Lower lobe of right lung (tissue), 2 donors: ENCODE measurements around the gene PGC. TPM values are rescaled to one million over a fixed set of nuclear protein-coding genes. Genes with fewer than 3 reads are reported as not detected.

Source experiments
- ATAC-seq, 2 donors: fragments of 200-7000 bp; cut with Tn5 transposase; one replicate each; pipeline ENCODE4 v1.9.1; 2020 to 2022; ENCODE audit warnings: mild to moderate bottlenecking in 2 of 2, moderate library complexity in 2 of 2
- DNase-seq: peaks from one replicate; pipeline ENCODE4 v3.0.0-alpha.2; 2020
- H3K27ac ChIP-seq: fragments of 200-600 bp; one replicate; pipeline ENCODE4 v1.8.0; 2022
- H3K27me3 ChIP-seq: fragments of 200-600 bp; one replicate; pipeline ENCODE4 v1.8.0; 2022; ENCODE audit warnings: low read depth
- H3K36me3 ChIP-seq: fragments of 200-600 bp; one replicate; pipeline ENCODE4 v1.8.0; 2022; ENCODE audit warnings: mild to moderate bottlenecking
- H3K4me1 ChIP-seq: fragments of 200-600 bp; one replicate; pipeline ENCODE4 v1.8.0; 2022
- H3K4me3 ChIP-seq: fragments of 200-600 bp; one replicate; pipeline ENCODE4 v1.8.0; 2022; ENCODE audit warnings: mild to moderate bottlenecking
- H3K9me3 ChIP-seq: fragments of 200-600 bp; one replicate; pipeline ENCODE4 v1.8.0; 2022
- CTCF ChIP-seq: fragments of 200-600 bp; IDR thresholded peaks from one replicate; pipeline ENCODE4 v1.8.0; 2022; ENCODE audit warnings: antibody characterized with exemption, mild to moderate bottlenecking
- intact Hi-C: fragments of 100-400 bp; cut with DNase I; formaldehyde crosslinking; loops from one replicate; pipeline ENCODE4 v1.11.0; 2022
- total RNA-seq: library from RNA; stranded (reverse); fragmentation: NEBNext Ultra II Directional; extraction: Animal tissue kit (Norgen Biotek cat#: 25700); gene quantifications from one replicate; pipeline ENCODE4 v1.2.1, GENCODE V29; 2021
- donor health status: DM: no; HTN: yes; CAD: no; lungs with severe emphysema.

The PGC gene
- total RNA-seq, 1 donor from 2014 or later: 947 TPM

GRCh38 chr6:41726876-41727275 is 20.3 kb downstream of the PGC start:
- intact Hi-C loops: no loop called here
- H3K9me3 ChIP-seq: no peaks in the 10 kb centered on the region
- peak overlapping the region; percentile 4 for H3K27ac ChIP-seq
- no peak overlapping the region for H3K4me3 ChIP-seq
- H3K36me3 ChIP-seq: no peaks in the 10 kb centered on the region
- peaks cover 65% of the 10 kb centered on the region for H3K4me1 ChIP-seq
- H3K27me3 ChIP-seq: no peaks in the 10 kb centered on the region
- ATAC-seq (no peak), DNase-seq (peak; percentile 46)
- TF ChIP-seq CTCF: no peak

GRCh38 chr6:41724586-41725501 is 22.4 kb downstream of the PGC start:
- ATAC-seq: no peak
- H3K36me3 ChIP-seq: no peaks in the 10 kb centered on the region
- H3K27me3 ChIP-seq: no peaks in the 10 kb centered on the region
- DNase-seq: no peak
- intact Hi-C loops: no loop called here
- H3K4me3 ChIP-seq: no peak overlapping the region
- H3K4me1 ChIP-seq: peaks cover 58% of the 10 kb centered on the region
- no peaks in the 10 kb centered on the region for H3K9me3 ChIP-seq
- no peak for TF ChIP-seq CTCF
- H3K27ac ChIP-seq: peak overlapping the region; percentile 80

GRCh38 chr6:41724228-41724580 is 23.0 kb downstream of the PGC start:
- Histone ChIP-seq H3K9me3 (no peaks in the 10 kb centered on the region), H3K4me3 (no peak overlapping the region), H3K27me3 (no peaks in the 10 kb centered on the region), H3K36me3 (no peaks in the 10 kb centered on the region), H3K4me1 (peaks cover 61% of the 10 kb centered on the region), H3K27ac (peak overlapping the region; percentile 80)
- DNase-seq: no peak
- intact Hi-C loops: no loop called here
- TF ChIP-seq CTCF: no peak
- ATAC-seq: no peak

- DNase-seq (peak; percentile 93), ATAC-seq (peak; percentile 93 to 94)
- intact Hi-C loops: no loop called here
- Histone ChIP-seq H3K27me3 (no peaks in the 10 kb centered on the region), H3K36me3 (no peaks in the 10 kb centered on the region), H3K4me3 (peak overlapping the region; percentile 32), H3K4me1 (peaks cover 56% of the 10 kb centered on the region), H3K9me3 (no peaks in the 10 kb centered on the region), H3K27ac (peak overlapping the region; percentile 80)
- TF ChIP-seq CTCF: no peak
Measured at GRCh38 chr6:41723530-41724227, 23.5 kb downstream of the PGC start.

- H3K9me3 ChIP-seq: no peaks in the 10 kb centered on the region
- ATAC-seq (peak; percentile 2 to 3), DNase-seq (no peak)
- H3K27me3 ChIP-seq: no peaks in the 10 kb centered on the region
- no peaks in the 10 kb centered on the region for H3K36me3 ChIP-seq
- peak overlapping the region; percentile 32 for H3K4me3 ChIP-seq
- peaks cover 55% of the 10 kb centered on the region for H3K4me1 ChIP-seq
- intact Hi-C loops: no loop called here
- TF ChIP-seq CTCF: no peak
- H3K27ac ChIP-seq: peak overlapping the region; percentile 80
Measured at GRCh38 chr6:41722969-41723529, 24.1 kb downstream of the PGC start.
